HepG2 (cell line): Measurements from ENCODE around the gene TBL3. TPM values are rescaled to one million over a fixed set of nuclear protein-coding genes. Genes with fewer than 3 reads are reported as not detected.

ENCODE experiments used
- ADNP ChIP-seq: sonication (generic); formaldehyde crosslinking; IDR thresholded peaks from 2 replicates; pipeline ENCODE4 v1.4.0; 2020; ENCODE audit warnings: missing genetic modification reagents
- AGO1 ChIP-seq: fragments of 200-400 bp; formaldehyde crosslinking; IDR thresholded peaks from 2 replicates; pipeline ENCODE4 v1.6.1; 2017; ENCODE audit warnings: mild to moderate bottlenecking, low read depth, low read length, moderate library complexity; ENCODE audit not compliant: poor library complexity, severe bottlenecking
- ARID2 ChIP-seq: sonication (generic); formaldehyde crosslinking; IDR thresholded peaks from 2 replicates; pipeline ENCODE4 v1.8.1; 2022; ENCODE audit warnings: mild to moderate bottlenecking, missing genetic modification reagents, borderline replicate concordance
- CEBPG ChIP-seq: IDR thresholded peaks from 2 replicates; pipeline ENCODE4 v1.6.1; 2016
- ELF3 ChIP-seq: IDR thresholded peaks from 2 replicates; pipeline ENCODE4 v1.6.1; 2016; ENCODE audit warnings: missing genetic modification reagents, missing compliant biosample characterization
- FOXJ3 ChIP-seq: sonication (generic); formaldehyde crosslinking; IDR thresholded peaks from 2 replicates; pipeline ENCODE4 v1.4.0; 2020; ENCODE audit warnings: missing genetic modification reagents, mild to moderate bottlenecking, borderline replicate concordance
- GTF3A ChIP-seq: sonication (generic); formaldehyde crosslinking; conservative IDR thresholded peaks from 2 replicates; pipeline ENCODE4 v1.4.0; 2020; ENCODE audit warnings: mild to moderate bottlenecking, missing genetic modification reagents
- MAF1 ChIP-seq: sonication (generic); formaldehyde crosslinking; IDR thresholded peaks from 2 replicates; pipeline ENCODE4 v1.5.0; 2020; ENCODE audit warnings: missing genetic modification reagents, borderline replicate concordance
- ZBTB38 ChIP-seq: sonication (generic); formaldehyde crosslinking; IDR thresholded peaks from 2 replicates; pipeline ENCODE4 v1.5.1; 2020; ENCODE audit warnings: mild to moderate bottlenecking, missing genetic modification reagents
- ZNF501 ChIP-seq: sonication (generic); formaldehyde crosslinking; IDR thresholded peaks from 2 replicates; pipeline ENCODE4 v1.5.1; 2020; ENCODE audit warnings: mild to moderate bottlenecking, moderate library complexity, missing genetic modification reagents
- ZNF883 ChIP-seq: sonication (generic); formaldehyde crosslinking; IDR thresholded peaks from 2 replicates; pipeline ENCODE4 v1.5.1; 2020; ENCODE audit warnings: mild to moderate bottlenecking, missing genetic modification reagents; ENCODE audit errors: not compliant biosample characterization
- polyA plus RNA-seq, 8 experiments: library from polyadenylated mRNA; depleted of rRNA in 3 of 8; stranded (reverse) in 7 of 8; unstranded in 1 of 8; fragments of >200 nt; fragmentation: Illumina TruSeq in 4 of 8; extraction: Trizol in 4 of 8; gene quantifications; 2 replicates each; pipeline versions ENCODE4 v1.2.1 to v1.2.3, GENCODE V29; 2011 to 2016; ENCODE audit warnings: low read depth in 4 of 8, missing spikeins in 1 of 8, mixed read lengths in 1 of 8; ENCODE audit not compliant: insufficient read depth in 1 of 8
- total RNA-seq, 5 experiments: library from RNA; depleted of rRNA; stranded (reverse); fragments of >200 nt; fragmentation: Illumina TruSeq; extraction: Trizol; gene quantifications; 2 replicates each; pipeline ENCODE4 v1.2.3, GENCODE V29; 2016; ENCODE audit warnings: low read depth in 1 of 5
- TF ChIP-seq, protein P1 (sequence below): sonication (generic); formaldehyde crosslinking; IDR thresholded peaks from 2 replicates; pipeline ENCODE4 v1.5.0; 2020; ENCODE audit warnings: mild to moderate bottlenecking, missing genetic modification reagents, borderline replicate concordance
- TF ChIP-seq, protein P2 (sequence below): sonication (generic); formaldehyde crosslinking; IDR thresholded peaks from 2 replicates; pipeline ENCODE4 v1.5.1; 2020; ENCODE audit warnings: mild to moderate bottlenecking, moderate library complexity, missing genetic modification reagents
- TF ChIP-seq, protein P3 (sequence below): IDR thresholded peaks from 2 replicates; pipeline ENCODE4 v1.6.1; 2012; ENCODE audit warnings: low read depth, low read length, improper control_type of control experiment
- TF ChIP-seq, protein P4 (sequence below): sonication (generic); formaldehyde crosslinking; IDR thresholded peaks from 2 replicates; pipeline ENCODE4 v1.5.1; 2020; ENCODE audit warnings: mild to moderate bottlenecking, missing genetic modification reagents, moderate library complexity

Gene TBL3
- total and polyA plus RNA-seq, 2 of the 13 experiments (the other 11 are each of a cell fraction or from before 2014, with no cell fraction given): 16.8 to 38.0 TPM

DNA sequence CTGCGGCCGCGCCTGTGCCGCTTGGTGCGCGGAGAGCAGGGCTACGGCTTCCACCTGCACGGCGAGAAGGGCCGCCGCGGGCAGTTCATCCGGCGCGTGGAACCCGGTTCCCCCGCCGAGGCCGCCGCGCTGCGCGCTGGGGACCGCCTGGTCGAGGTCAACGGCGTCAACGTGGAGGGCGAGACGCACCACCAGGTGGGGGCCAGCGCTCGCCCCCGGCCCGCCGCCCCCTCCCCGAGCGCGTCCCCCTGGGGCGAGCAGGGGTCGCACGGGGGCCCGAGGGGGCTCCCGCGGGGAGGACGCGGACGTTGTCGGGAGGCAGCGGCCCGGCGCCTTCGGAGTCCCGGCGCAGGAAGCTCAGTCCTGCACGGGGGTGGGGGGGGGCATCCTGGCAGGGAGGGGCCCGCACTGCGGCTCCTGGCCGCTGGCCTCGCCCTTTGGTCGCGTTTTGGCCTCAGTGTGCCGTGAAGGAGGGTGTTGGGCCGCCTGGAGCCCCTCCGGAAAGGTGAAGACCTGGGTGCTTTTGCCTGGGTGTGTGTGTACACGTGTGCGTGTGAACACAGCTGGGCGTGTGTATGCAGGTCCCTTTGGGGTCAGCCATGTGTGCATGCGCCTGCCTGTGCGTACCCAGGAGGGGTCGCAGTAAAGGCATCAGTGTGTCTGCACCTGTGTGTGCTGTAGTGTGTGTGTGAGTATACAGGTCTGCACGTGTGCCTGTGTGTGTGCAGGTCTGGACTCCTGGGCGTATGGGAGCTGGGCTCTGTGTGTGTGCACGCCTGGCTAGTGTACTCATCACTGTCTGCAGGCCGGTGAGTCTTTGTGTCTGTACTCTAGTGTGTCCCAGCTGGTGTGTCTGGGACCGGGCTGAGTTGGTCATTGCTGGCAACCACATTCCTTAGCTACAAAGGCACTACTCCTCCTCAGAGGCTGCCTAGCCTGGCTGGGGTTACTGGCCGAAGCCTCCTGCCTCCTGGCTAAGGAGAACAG is 55.5 kb downstream of the TBL3 start (continued):
- TF ChIP-seq, protein P1, sequence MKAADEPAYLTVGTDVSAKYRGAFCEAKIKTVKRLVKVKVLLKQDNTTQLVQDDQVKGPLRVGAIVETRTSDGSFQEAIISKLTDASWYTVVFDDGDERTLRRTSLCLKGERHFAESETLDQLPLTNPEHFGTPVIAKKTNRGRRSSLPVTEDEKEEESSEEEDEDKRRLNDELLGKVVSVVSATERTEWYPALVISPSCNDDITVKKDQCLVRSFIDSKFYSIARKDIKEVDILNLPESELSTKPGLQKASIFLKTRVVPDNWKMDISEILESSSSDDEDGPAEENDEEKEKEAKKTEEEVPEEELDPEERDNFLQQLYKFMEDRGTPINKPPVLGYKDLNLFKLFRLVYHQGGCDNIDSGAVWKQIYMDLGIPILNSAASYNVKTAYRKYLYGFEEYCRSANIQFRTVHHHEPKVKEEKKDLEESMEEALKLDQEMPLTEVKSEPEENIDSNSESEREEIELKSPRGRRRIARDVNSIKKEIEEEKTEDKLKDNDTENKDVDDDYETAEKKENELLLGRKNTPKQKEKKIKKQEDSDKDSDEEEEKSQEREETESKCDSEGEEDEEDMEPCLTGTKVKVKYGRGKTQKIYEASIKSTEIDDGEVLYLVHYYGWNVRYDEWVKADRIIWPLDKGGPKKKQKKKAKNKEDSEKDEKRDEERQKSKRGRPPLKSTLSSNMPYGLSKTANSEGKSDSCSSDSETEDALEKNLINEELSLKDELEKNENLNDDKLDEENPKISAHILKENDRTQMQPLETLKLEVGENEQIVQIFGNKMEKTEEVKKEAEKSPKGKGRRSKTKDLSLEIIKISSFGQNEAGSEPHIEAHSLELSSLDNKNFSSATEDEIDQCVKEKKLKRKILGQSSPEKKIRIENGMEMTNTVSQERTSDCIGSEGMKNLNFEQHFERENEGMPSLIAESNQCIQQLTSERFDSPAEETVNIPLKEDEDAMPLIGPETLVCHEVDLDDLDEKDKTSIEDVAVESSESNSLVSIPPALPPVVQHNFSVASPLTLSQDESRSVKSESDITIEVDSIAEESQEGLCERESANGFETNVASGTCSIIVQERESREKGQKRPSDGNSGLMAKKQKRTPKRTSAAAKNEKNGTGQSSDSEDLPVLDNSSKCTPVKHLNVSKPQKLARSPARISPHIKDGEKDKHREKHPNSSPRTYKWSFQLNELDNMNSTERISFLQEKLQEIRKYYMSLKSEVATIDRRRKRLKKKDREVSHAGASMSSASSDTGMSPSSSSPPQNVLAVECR (CRISPR knock-in tag): peak; percentile 69
- TF ChIP-seq GTF3A: no peak
- no peak for TF ChIP-seq FOXJ3 (CRISPR knock-in tag)
- TF ChIP-seq ELF3 (CRISPR knock-in tag): no peak
- TF ChIP-seq AGO1: no peak
- no peak for TF ChIP-seq ZNF883 (CRISPR knock-in tag)
- peak; percentile 56; the same call in 1 of the 2 replicates for TF ChIP-seq ZNF501 (CRISPR knock-in tag)
- no peak; the same call in 1 of the 2 replicates for TF ChIP-seq ZBTB38 (CRISPR knock-in tag)
- no peak for TF ChIP-seq MAF1 (CRISPR knock-in tag)
- no peak for TF ChIP-seq CEBPG (CRISPR knock-in tag)
- TF ChIP-seq ARID2: no peak
- TF ChIP-seq, protein P2, sequence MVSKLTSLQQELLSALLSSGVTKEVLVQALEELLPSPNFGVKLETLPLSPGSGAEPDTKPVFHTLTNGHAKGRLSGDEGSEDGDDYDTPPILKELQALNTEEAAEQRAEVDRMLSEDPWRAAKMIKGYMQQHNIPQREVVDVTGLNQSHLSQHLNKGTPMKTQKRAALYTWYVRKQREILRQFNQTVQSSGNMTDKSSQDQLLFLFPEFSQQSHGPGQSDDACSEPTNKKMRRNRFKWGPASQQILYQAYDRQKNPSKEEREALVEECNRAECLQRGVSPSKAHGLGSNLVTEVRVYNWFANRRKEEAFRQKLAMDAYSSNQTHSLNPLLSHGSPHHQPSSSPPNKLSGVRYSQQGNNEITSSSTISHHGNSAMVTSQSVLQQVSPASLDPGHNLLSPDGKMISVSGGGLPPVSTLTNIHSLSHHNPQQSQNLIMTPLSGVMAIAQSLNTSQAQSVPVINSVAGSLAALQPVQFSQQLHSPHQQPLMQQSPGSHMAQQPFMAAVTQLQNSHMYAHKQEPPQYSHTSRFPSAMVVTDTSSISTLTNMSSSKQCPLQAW (CRISPR knock-in tag): no peak
- no peak for TF ChIP-seq ADNP (CRISPR knock-in tag)
- TF ChIP-seq, protein P3, sequence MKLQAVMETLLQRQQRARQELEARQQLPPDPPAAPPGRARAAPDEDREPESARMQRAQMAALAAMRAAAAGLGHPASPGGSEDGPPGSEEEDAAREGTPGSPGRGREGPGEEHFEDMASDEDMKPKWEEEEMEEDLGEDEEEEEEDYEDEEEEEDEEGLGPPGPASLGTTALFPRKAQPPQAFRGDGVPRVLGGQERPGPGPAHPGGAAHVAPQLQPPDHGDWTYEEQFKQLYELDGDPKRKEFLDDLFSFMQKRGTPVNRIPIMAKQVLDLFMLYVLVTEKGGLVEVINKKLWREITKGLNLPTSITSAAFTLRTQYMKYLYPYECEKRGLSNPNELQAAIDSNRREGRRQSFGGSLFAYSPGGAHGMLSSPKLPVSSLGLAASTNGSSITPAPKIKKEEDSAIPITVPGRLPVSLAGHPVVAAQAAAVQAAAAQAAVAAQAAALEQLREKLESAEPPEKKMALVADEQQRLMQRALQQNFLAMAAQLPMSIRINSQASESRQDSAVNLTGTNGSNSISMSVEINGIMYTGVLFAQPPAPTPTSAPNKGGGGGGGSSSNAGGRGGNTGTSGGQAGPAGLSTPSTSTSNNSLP: no peak
- TF ChIP-seq, protein P4, sequence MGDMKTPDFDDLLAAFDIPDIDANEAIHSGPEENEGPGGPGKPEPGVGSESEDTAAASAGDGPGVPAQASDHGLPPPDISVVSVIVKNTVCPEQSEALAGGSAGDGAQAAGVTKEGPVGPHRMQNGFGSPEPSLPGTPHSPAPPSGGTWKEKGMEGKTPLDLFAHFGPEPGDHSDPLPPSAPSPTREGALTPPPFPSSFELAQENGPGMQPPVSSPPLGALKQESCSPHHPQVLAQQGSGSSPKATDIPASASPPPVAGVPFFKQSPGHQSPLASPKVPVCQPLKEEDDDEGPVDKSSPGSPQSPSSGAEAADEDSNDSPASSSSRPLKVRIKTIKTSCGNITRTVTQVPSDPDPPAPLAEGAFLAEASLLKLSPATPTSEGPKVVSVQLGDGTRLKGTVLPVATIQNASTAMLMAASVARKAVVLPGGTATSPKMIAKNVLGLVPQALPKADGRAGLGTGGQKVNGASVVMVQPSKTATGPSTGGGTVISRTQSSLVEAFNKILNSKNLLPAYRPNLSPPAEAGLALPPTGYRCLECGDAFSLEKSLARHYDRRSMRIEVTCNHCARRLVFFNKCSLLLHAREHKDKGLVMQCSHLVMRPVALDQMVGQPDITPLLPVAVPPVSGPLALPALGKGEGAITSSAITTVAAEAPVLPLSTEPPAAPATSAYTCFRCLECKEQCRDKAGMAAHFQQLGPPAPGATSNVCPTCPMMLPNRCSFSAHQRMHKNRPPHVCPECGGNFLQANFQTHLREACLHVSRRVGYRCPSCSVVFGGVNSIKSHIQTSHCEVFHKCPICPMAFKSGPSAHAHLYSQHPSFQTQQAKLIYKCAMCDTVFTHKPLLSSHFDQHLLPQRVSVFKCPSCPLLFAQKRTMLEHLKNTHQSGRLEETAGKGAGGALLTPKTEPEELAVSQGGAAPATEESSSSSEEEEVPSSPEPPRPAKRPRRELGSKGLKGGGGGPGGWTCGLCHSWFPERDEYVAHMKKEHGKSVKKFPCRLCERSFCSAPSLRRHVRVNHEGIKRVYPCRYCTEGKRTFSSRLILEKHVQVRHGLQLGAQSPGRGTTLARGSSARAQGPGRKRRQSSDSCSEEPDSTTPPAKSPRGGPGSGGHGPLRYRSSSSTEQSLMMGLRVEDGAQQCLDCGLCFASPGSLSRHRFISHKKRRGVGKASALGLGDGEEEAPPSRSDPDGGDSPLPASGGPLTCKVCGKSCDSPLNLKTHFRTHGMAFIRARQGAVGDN (CRISPR knock-in tag): peak; percentile 74
